DOHH2 (cell line): ENCODE data around the gene NUP210L.

Source experiments
- CTCF ChIP-seq: fragments of 200-600 bp; sonication (generic); IDR thresholded peaks from one replicate; pipeline ENCODE4 v1.5.1; 2014; ENCODE audit warnings: antibody characterized with exemption, mild to moderate bottlenecking, low read depth, low read length; ENCODE audit not compliant: poor library complexity, severe bottlenecking
- EZH2phosphoT487 ChIP-seq: fragments of 200-600 bp; sonication (generic); IDR thresholded peaks from 2 replicates; pipeline ENCODE4 v1.6.1; 2017; ENCODE audit warnings: borderline replicate concordance, mild to moderate bottlenecking, antibody characterized with exemption, low read length, moderate library complexity, mixed read lengths

- TF ChIP-seq CTCF: no peak
- TF ChIP-seq EZH2phosphoT487: no peak
These were observed 140.5 kb downstream of the NUP210L start for GRCh38 chr1:154014154-154014907.
